H1 (cell line): Measurements from ENCODE around the gene ARL6IP5. TPM values are rescaled to one million over a fixed set of nuclear protein-coding genes. Genes with fewer than 3 reads are reported as not detected.

Experiments
- ASH2L ChIP-seq: fragments of 200-600, 300-600 bp; sonication (generic); IDR thresholded peaks from one replicate; pipeline ENCODE4 v1.7.1; 2017; ENCODE audit warnings: low read length
- CHD7 ChIP-seq: fragments of 300-600 bp; sonication (generic); IDR thresholded peaks from 2 replicates; pipeline ENCODE4 v1.7.1; 2012; ENCODE audit warnings: low read length, moderate library complexity, mild to moderate bottlenecking, inconsistent platforms; ENCODE audit not compliant: insufficient replicate concordance
- KDM1A ChIP-seq: fragments of 200-600, 300-600 bp; sonication (generic); IDR thresholded peaks from 2 replicates; pipeline ENCODE4 v1.7.1; 2016; ENCODE audit warnings: mild to moderate bottlenecking, low read length, borderline replicate concordance
- KDM4A ChIP-seq: IDR thresholded peaks from one replicate; pipeline ENCODE4 v1.7.1; 2012; ENCODE audit warnings: low read depth, mild to moderate bottlenecking, moderate library complexity, low read length, inconsistent platforms; ENCODE audit not compliant: severe bottlenecking
- PHF8 ChIP-seq: fragments of 200-600 bp; sonication (generic); conservative IDR thresholded peaks from 2 replicates; pipeline ENCODE4 v1.7.1; 2012; ENCODE audit warnings: low read depth, mild to moderate bottlenecking, inconsistent platforms, low read length, moderate library complexity
- polyA plus RNA-seq, 7 experiments: library from polyadenylated mRNA; depleted of rRNA in 3 of 7; stranded (reverse) in 5 of 7; unstranded in 2 of 7; fragments of >200 nt in 5 of 7; fragments of 200-250 nt in 2 of 7; gene quantifications; 1 replicate in 5 of 7; 2 replicates in 1 of 7; 4 replicates in 1 of 7; pipeline versions ENCODE4 v1.2.1 to v1.2.3, GENCODE V29; 2011 to 2013; ENCODE audit warnings: missing spikeins in 2 of 7, mixed read lengths in 2 of 7
- total RNA-seq: library from RNA; stranded (reverse); fragmentation: NEBNext Ultra II Directional; extraction: Animal tissue kit (Norgen Biotek cat#: 25700); gene quantifications from 2 replicates; pipeline ENCODE4 v1.2.1, GENCODE V29; 2021

ARL6IP5 gene
- total and polyA plus RNA-seq, 2 of the 8 experiments (the other 6 are each of a cell fraction or from before 2014, with no cell fraction given): 24.9 to 30.1 TPM

GRCh38 chr3:69079269-69080159 is 5.2 kb upstream of the ARL6IP5 start (continued):
- TF ChIP-seq CHD7 (no peak), KDM4A (peak; percentile 39), PHF8 (peak; percentile 73), KDM1A (no peak), ASH2L (peak; percentile 66)
- TF ChIP-seq, all 59 proteins: peak for 4
